Upper lobe of right lung (tissue), 1 donor: ENCODE data around the gene ZNF780A. TPM values are rescaled to one million over a fixed set of nuclear protein-coding genes. Genes with fewer than 3 reads are reported as not detected.

Source experiments
- ATAC-seq: fragments of 200-7000 bp; cut with Tn5 transposase; one replicate; pipeline ENCODE4 v1.9.1; 2020; ENCODE audit warnings: mild to moderate bottlenecking, moderate library complexity
- DNase-seq: peaks from one replicate; pipeline ENCODE4 v3.0.0-alpha.2; 2020
- H3K27ac ChIP-seq: fragments of 200-600 bp; one replicate; pipeline ENCODE4 v1.8.0; 2022
- H3K27me3 ChIP-seq: fragments of 200-600 bp; one replicate; pipeline ENCODE4 v1.8.0; 2022; ENCODE audit warnings: mild to moderate bottlenecking
- H3K36me3 ChIP-seq: fragments of 200-600 bp; one replicate; pipeline ENCODE4 v1.8.0; 2022
- H3K4me1 ChIP-seq: fragments of 200-600 bp; one replicate; pipeline ENCODE4 v1.8.0; 2022
- H3K4me3 ChIP-seq: fragments of 200-600 bp; one replicate; pipeline ENCODE4 v1.8.0; 2022; ENCODE audit warnings: mild to moderate bottlenecking
- H3K9me3 ChIP-seq: fragments of 200-600 bp; one replicate; pipeline ENCODE4 v1.8.0; 2022
- CTCF ChIP-seq: fragments of 200-600 bp; IDR thresholded peaks from one replicate; pipeline ENCODE4 v1.8.0; 2022; ENCODE audit warnings: antibody characterized with exemption
- intact Hi-C: fragments of 100-400 bp; cut with DNase I; formaldehyde crosslinking; loops from one replicate; pipeline ENCODE4 v1.11.0; 2022
- total RNA-seq: library from RNA; stranded (reverse); fragmentation: NEBNext Ultra II Directional; extraction: Animal tissue kit (Norgen Biotek cat#: 25700); gene quantifications from one replicate; pipeline ENCODE4 v1.2.1, GENCODE V29; 2021
- donor health status: DM: no; HTN: yes; CAD: no; lungs with severe emphysema.

The ZNF780A gene
- total RNA-seq, 1 donor from 2014 or later: 14.6 TPM

- no peak for DNase-seq
- H3K27ac ChIP-seq: no peak overlapping the region
- no peak overlapping the region for H3K4me3 ChIP-seq
- H3K27me3 ChIP-seq: no peaks in the 10 kb centered on the region
- no peaks in the 10 kb centered on the region for H3K9me3 ChIP-seq
- no peaks in the 10 kb centered on the region for H3K4me1 ChIP-seq
- no peak for TF ChIP-seq CTCF
- H3K36me3 ChIP-seq: no peaks in the 10 kb centered on the region
- ATAC-seq: no peak
- intact Hi-C loops: no loop called here
These were observed 19.8 kb upstream of the ZNF780A start for GRCh38 chr19:40110570-40110969.

GRCh38 chr19:40104754-40105153 is 14.0 kb upstream of the ZNF780A start:
- no peak for DNase-seq
- no peak overlapping the region for H3K4me3 ChIP-seq

GRCh38 chr19:40103600-40103999 is 12.9 kb upstream of the ZNF780A start:
- no peak for TF ChIP-seq CTCF
- intact Hi-C loops: no loop called here
- no peak for ATAC-seq
- Histone ChIP-seq H3K27me3 (no peaks in the 10 kb centered on the region), H3K9me3 (no peaks in the 10 kb centered on the region), H3K36me3 (no peaks in the 10 kb centered on the region), H3K27ac (no peak overlapping the region), H3K4me3 (no peak overlapping the region), H3K4me1 (no peaks in the 10 kb centered on the region)
- no peak for DNase-seq

More at GRCh38 chr19:40104754-40105153, 14.0 kb upstream of the ZNF780A start:
- intact Hi-C loops: no loop called here
- Histone ChIP-seq H3K36me3 (no peaks in the 10 kb centered on the region), H3K9me3 (no peaks in the 10 kb centered on the region), H3K27me3 (no peaks in the 10 kb centered on the region), H3K27ac (no peak overlapping the region), H3K4me1 (no peaks in the 10 kb centered on the region)
- no peak for ATAC-seq
- no peak for TF ChIP-seq CTCF

GRCh38 chr19:40101813-40102212 is 11.1 kb upstream of the ZNF780A start:
- no peak for TF ChIP-seq CTCF
- no peaks in the 10 kb centered on the region for H3K36me3 ChIP-seq
- H3K4me1 ChIP-seq: no peaks in the 10 kb centered on the region
- no peak overlapping the region for H3K4me3 ChIP-seq
- H3K27ac ChIP-seq: no peak overlapping the region
- intact Hi-C loops: no loop called here
- no peak for ATAC-seq
- H3K9me3 ChIP-seq: no peaks in the 10 kb centered on the region
- H3K27me3 ChIP-seq: peaks cover 4% of the 10 kb centered on the region
- DNase-seq: no peak

GRCh38 chr19:40093416-40093815 is 2.7 kb upstream of the ZNF780A start:
- Histone ChIP-seq H3K4me3 (no peak overlapping the region), H3K4me1 (peaks cover 19% of the 10 kb centered on the region), H3K27ac (no peak overlapping the region), H3K36me3 (no peaks in the 10 kb centered on the region), H3K27me3 (peaks cover 9% of the 10 kb centered on the region), H3K9me3 (no peaks in the 10 kb centered on the region)
- intact Hi-C loops: no loop called here
- no peak for DNase-seq
- ATAC-seq: no peak
- no peak for TF ChIP-seq CTCF
